Measurements from ENCODE around the gene RAD21L1.

Gene RAD21L1

DNA sequence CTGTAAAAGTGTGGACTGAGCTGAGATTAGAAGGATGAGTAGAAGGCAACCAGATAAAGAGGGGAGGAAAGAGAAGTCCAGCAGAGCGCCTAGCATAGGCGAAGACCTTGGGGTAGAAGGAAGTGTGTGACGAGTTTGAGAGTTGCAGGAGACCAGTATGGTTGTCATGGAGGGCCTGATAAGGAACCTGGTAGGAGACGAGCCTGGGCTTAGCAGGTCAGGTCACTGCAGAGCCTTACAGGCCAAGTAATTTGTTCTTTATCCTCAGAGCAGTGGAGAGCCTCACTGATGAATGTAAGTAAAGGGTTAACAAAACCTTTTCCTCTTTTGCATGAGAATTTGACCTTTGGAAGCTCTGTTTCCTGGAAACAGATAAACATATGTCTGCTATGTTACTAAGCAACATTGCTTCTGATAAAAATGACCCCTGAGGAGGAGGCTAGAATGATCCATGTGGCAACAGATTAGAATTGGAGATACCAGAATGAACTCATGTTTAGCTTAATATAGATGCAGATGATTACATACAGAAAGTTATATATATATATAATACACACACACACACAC lies 38.2 kb upstream of the RAD21L1 start:
- DNase-seq (ENCODE audit: low read depth), result no peak
- H3K4me3 ChIP-seq (ENCODE audit: low read depth, low read length), result no peak overlapping the region
- TF ChIP-seq, protein P1, sequence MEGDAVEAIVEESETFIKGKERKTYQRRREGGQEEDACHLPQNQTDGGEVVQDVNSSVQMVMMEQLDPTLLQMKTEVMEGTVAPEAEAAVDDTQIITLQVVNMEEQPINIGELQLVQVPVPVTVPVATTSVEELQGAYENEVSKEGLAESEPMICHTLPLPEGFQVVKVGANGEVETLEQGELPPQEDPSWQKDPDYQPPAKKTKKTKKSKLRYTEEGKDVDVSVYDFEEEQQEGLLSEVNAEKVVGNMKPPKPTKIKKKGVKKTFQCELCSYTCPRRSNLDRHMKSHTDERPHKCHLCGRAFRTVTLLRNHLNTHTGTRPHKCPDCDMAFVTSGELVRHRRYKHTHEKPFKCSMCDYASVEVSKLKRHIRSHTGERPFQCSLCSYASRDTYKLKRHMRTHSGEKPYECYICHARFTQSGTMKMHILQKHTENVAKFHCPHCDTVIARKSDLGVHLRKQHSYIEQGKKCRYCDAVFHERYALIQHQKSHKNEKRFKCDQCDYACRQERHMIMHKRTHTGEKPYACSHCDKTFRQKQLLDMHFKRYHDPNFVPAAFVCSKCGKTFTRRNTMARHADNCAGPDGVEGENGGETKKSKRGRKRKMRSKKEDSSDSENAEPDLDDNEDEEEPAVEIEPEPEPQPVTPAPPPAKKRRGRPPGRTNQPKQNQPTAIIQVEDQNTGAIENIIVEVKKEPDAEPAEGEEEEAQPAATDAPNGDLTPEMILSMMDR (IDR thresholded peaks at IDR 0.05; ENCODE audit: low read depth, low read length, missing control alignments), result no peak
- in situ Hi-C loops (cut with HindIII; ENCODE audit: low sequenced_read_pairs), result no loop called here

DNA sequence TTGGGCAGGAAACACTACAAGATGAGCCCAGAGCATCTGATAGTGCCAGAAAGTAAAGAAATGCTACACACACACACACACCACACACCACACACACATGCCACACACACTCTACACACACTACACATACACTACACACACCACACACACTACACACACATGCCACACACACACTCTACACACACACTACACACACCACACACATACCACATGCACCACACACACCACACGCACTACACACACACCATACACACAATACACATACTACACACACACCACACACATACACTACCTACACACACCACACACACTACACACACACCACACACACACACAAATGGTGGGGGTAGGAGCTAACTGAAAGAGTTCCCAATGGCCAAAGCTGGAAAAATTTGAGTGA lies 37.5 kb upstream of the RAD21L1 start:
- no peak overlapping the region for H3K4me3 ChIP-seq (ENCODE audit: low read depth, low read length)
- in situ Hi-C loops (cut with HindIII; ENCODE audit: low sequenced_read_pairs), result no loop called here
- no peak for DNase-seq (ENCODE audit: low read depth)
- TF ChIP-seq, protein P1 (IDR thresholded peaks at IDR 0.05; ENCODE audit: low read depth, low read length, missing control alignments), result no peak

DNA sequence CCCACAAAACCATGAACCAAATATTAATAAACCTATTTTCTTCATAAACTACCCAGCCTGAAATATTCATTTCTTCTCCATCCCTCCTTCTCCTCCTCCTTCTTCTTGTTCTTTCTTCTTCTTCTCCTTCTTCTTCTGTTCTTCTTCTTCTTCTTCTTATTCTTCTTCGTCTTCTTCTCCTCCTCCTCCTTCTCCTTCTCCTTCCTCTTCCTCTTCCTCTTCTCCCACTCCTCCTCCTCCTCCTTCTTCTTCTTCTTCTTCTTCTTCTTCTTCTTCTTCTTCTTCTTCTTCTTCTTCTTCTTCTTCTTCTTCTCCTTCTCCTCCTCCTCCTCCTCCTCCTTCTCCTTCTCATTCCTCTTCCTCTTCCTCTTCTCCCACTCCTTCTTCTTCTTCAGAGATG lies 36.0 kb upstream of the RAD21L1 start:
- no peak for DNase-seq (ENCODE audit: low read depth)
- TF ChIP-seq, protein P1 (IDR thresholded peaks at IDR 0.05; ENCODE audit: low read depth, low read length, missing control alignments), result no peak
- in situ Hi-C loops (cut with HindIII; ENCODE audit: low sequenced_read_pairs), result no loop called here
- no peak overlapping the region for H3K4me3 ChIP-seq (ENCODE audit: low read depth, low read length)

DNA sequence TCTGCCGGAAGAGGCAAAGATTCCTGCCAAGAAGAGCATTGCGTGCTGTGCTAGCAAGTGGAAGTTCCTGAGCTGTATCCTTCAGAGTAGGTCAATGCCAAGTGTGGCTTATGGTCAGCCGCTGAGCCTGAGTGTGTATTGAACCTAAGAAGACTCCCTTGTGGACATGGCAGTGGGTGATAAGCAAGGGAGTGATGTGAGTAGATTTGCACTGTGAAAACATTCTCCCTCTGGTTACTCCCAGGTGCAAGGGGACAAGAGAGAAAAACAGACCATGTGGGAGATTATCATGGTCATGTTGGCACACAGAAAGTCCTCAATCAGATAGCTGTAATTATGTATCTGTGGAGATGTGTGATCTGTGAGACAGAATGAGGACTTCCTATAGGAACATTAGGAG lies 35.0 kb upstream of the RAD21L1 start:
- in situ Hi-C loops (cut with HindIII; ENCODE audit: low sequenced_read_pairs), result no loop called here
- no peak overlapping the region for H3K4me3 ChIP-seq (ENCODE audit: low read depth, low read length)
- TF ChIP-seq, protein P1 (IDR thresholded peaks at IDR 0.05; ENCODE audit: low read depth, low read length, missing control alignments), result no peak
- no peak for DNase-seq (ENCODE audit: low read depth)

DNA sequence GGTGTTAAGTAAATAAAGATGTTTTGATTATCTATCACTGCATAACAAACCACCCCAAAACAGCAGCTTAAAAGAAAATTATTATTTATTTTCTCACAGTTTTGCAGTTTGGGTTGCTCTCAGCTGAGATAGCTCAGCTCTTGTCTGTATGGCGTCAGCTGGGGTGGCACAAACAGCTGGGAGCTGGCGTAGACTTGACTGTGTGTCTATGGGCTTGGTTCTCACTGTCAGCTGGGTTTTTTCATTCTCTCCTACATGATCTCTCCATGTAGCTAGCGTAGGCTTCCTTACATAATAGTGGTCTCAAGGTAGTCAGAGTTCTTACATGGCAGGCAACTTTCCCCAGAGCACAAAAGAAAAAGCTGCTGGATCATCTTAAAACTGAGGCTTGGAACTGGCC lies 34.5 kb upstream of the RAD21L1 start:
- no peak for DNase-seq (ENCODE audit: low read depth)
- TF ChIP-seq, protein P1 (IDR thresholded peaks at IDR 0.05; ENCODE audit: low read depth, low read length, missing control alignments), result no peak
- H3K4me3 ChIP-seq (ENCODE audit: low read depth, low read length), result no peak overlapping the region
- in situ Hi-C loops (cut with HindIII; ENCODE audit: low sequenced_read_pairs), result no loop called here

DNA sequence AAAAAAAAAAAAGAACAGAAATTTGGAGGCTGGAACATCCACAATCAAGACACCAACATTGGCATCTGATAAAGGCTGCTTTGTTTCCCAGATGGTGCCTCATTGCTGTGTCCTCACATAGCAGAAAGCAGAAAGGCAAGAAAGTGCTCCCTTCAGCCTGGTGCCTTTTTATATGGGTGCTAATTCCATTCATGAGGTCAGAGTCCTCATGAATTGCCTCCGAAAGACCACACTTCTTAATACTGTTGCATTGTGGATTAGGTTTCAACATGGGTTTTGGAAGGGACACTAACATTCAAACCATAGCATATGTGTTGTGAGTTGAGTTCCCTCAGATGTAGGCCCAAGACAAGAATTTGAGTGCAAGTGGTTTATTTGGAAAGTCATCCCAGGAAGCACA lies 30.6 kb upstream of the RAD21L1 start:
- in situ Hi-C loops (cut with HindIII; ENCODE audit: low sequenced_read_pairs), result no loop called here
- no peak overlapping the region for H3K4me3 ChIP-seq (ENCODE audit: low read depth, low read length)
- TF ChIP-seq, protein P1 (IDR thresholded peaks at IDR 0.05; ENCODE audit: low read depth, low read length, missing control alignments), result no peak
- no peak for DNase-seq (ENCODE audit: low read depth)

DNA sequence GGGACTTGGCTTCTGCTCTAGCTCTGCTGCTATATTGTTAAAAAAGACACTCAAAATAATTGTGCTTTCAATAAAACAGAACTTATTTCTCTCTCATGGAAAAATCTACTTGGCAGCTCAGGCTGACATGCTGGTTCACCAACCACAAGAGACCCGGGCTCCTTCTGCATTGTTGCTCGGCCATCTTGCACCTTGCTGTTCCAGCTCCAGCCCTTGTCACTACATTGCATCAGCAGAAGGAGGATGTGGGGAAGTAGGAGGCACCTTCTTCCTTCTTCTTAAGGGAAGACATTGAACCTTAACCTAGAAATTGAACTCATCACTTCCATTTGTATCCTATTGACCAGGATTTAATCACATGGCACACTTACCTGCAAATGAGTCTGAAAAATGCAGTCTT lies 29.2 kb upstream of the RAD21L1 start:
- in situ Hi-C loops (cut with HindIII; ENCODE audit: low sequenced_read_pairs), result no loop called here
- TF ChIP-seq, protein P1 (IDR thresholded peaks at IDR 0.05; ENCODE audit: low read depth, low read length, missing control alignments), result no peak
- H3K4me3 ChIP-seq (ENCODE audit: low read depth, low read length), result no peak overlapping the region
- DNase-seq (ENCODE audit: low read depth), result no peak
